Panc1 (cell line): ENCODE measurements around the gene HTRA3.

Experiments used
- POLR2AphosphoS5 ChIP-seq: IDR thresholded peaks from 2 replicates; pipeline ENCODE4 v1.6.1; 2012; ENCODE audit warnings: mild to moderate bottlenecking, low read depth, low read length, moderate library complexity
- SIN3A ChIP-seq: IDR thresholded peaks from 2 replicates; pipeline ENCODE4 v1.6.1; 2012; ENCODE audit warnings: low read depth, mild to moderate bottlenecking, low read length, moderate library complexity, borderline replicate concordance; ENCODE audit not compliant: insufficient read depth
- TCF7L2 ChIP-seq: IDR thresholded peaks from 2 replicates; pipeline ENCODE4 v1.6.1; 2011; ENCODE audit warnings: mild to moderate bottlenecking, low read depth, low read length, inconsistent platforms
- TF ChIP-seq, protein P1 (sequence below): fragments of 450-650 bp; IDR thresholded peaks from 2 replicates; pipeline ENCODE4 v1.5.1; 2017; ENCODE audit warnings: mild to moderate bottlenecking
- TF ChIP-seq, protein P2 (sequence below), 2 experiments: IDR thresholded peaks; 2 replicates each; pipeline ENCODE4 v1.6.1; 2011 to 2012; ENCODE audit warnings: low read depth in 2 of 2, control low read depth in 1 of 2, low read length in 1 of 2, mild to moderate bottlenecking in 1 of 2, moderate library complexity in 1 of 2; ENCODE audit not compliant: insufficient read depth in 1 of 2

GRCh38 chr4:8334786-8335460 is 65.4 kb downstream of the HTRA3 start:
- TF ChIP-seq, protein P1, sequence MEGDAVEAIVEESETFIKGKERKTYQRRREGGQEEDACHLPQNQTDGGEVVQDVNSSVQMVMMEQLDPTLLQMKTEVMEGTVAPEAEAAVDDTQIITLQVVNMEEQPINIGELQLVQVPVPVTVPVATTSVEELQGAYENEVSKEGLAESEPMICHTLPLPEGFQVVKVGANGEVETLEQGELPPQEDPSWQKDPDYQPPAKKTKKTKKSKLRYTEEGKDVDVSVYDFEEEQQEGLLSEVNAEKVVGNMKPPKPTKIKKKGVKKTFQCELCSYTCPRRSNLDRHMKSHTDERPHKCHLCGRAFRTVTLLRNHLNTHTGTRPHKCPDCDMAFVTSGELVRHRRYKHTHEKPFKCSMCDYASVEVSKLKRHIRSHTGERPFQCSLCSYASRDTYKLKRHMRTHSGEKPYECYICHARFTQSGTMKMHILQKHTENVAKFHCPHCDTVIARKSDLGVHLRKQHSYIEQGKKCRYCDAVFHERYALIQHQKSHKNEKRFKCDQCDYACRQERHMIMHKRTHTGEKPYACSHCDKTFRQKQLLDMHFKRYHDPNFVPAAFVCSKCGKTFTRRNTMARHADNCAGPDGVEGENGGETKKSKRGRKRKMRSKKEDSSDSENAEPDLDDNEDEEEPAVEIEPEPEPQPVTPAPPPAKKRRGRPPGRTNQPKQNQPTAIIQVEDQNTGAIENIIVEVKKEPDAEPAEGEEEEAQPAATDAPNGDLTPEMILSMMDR, result no peak
- no peak for TF ChIP-seq POLR2AphosphoS5
- TF ChIP-seq, protein P2, sequence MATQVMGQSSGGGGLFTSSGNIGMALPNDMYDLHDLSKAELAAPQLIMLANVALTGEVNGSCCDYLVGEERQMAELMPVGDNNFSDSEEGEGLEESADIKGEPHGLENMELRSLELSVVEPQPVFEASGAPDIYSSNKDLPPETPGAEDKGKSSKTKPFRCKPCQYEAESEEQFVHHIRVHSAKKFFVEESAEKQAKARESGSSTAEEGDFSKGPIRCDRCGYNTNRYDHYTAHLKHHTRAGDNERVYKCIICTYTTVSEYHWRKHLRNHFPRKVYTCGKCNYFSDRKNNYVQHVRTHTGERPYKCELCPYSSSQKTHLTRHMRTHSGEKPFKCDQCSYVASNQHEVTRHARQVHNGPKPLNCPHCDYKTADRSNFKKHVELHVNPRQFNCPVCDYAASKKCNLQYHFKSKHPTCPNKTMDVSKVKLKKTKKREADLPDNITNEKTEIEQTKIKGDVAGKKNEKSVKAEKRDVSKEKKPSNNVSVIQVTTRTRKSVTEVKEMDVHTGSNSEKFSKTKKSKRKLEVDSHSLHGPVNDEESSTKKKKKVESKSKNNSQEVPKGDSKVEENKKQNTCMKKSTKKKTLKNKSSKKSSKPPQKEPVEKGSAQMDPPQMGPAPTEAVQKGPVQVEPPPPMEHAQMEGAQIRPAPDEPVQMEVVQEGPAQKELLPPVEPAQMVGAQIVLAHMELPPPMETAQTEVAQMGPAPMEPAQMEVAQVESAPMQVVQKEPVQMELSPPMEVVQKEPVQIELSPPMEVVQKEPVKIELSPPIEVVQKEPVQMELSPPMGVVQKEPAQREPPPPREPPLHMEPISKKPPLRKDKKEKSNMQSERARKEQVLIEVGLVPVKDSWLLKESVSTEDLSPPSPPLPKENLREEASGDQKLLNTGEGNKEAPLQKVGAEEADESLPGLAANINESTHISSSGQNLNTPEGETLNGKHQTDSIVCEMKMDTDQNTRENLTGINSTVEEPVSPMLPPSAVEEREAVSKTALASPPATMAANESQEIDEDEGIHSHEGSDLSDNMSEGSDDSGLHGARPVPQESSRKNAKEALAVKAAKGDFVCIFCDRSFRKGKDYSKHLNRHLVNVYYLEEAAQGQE (IDR thresholded peaks at IDR 0.05; ENCODE audit: insufficient read depth in 1 of 2, low read depth in 2 of 2, low read length in 1 of 2), result no peak
- TF ChIP-seq SIN3A, result no peak
- TF ChIP-seq TCF7L2, result no peak
